Keratinocyte (primary cell): ENCODE measurements around the gene EPHA2. TPM values are rescaled to one million over a fixed set of nuclear protein-coding genes. Genes with fewer than 3 reads are reported as not detected.

Experiments
- DNase-seq: peaks from one replicate; pipeline ENCODE4 v3.0.0-alpha.2; 2011; ENCODE audit warnings: low read depth, missing footprints, low spot score
- FAIRE-seq: peaks from 2 replicates; lab custom pipeline; 2011; peaks lifted over from hg19 to GRCh38; lab: Jason Lieb, UNC
- H2AFZ ChIP-seq: 2 replicates; pipeline ENCODE4 v1.6.0; 2012; ENCODE audit warnings: low read length, control low read depth, inconsistent platforms; ENCODE audit not compliant: control insufficient read depth
- H3K27ac ChIP-seq: 2 replicates; pipeline ENCODE4 v1.5.1; 2011; ENCODE audit warnings: low read length; ENCODE audit not compliant: control insufficient read depth, insufficient read depth
- H3K27me3 ChIP-seq: 3 replicates; pipeline ENCODE4 v1.6.0; 2011; ENCODE audit warnings: low read length; ENCODE audit not compliant: control insufficient read depth, insufficient read depth; ENCODE audit errors: extremely low read depth
- H3K36me3 ChIP-seq, 2 experiments: 2 replicates in 1 of 2; 3 replicates in 1 of 2; pipeline ENCODE4 v1.5.1; 2011; ENCODE audit warnings: low read length in 2 of 2, mild to moderate bottlenecking in 1 of 2; ENCODE audit not compliant: control insufficient read depth in 2 of 2, insufficient read depth in 2 of 2; ENCODE audit errors: extremely low read depth in 1 of 2
- H3K4me1 ChIP-seq: 3 replicates; pipeline ENCODE4 v1.5.1; 2011; ENCODE audit warnings: low read length; ENCODE audit not compliant: control insufficient read depth, insufficient read depth; ENCODE audit errors: extremely low read depth
- H3K4me2 ChIP-seq: 3 replicates; pipeline ENCODE4 v1.6.0; 2011; ENCODE audit warnings: low read depth, low read length; ENCODE audit not compliant: control insufficient read depth, insufficient read depth; ENCODE audit errors: extremely low read depth
- H3K4me3 ChIP-seq, 3 experiments: fragments of 200-600 bp in 1 of 3; sonication (generic) in 1 of 3; 2 replicates in 2 of 3; 3 replicates in 1 of 3; pipeline ENCODE4 v1.5.1; 2011 to 2016; ENCODE audit warnings: low read length in 3 of 3, mild to moderate bottlenecking in 3 of 3, control low read depth in 2 of 3, inconsistent platforms in 1 of 3, low read depth in 1 of 3, mixed read lengths in 1 of 3, mixed run types in 1 of 3, moderate library complexity in 1 of 3; ENCODE audit not compliant: control insufficient read depth in 2 of 3, insufficient read depth in 2 of 3; ENCODE audit errors: extremely low read depth in 1 of 3
- H3K79me2 ChIP-seq: 2 replicates; pipeline ENCODE4 v1.6.0; 2012; ENCODE audit warnings: low read length; ENCODE audit not compliant: control insufficient read depth, insufficient read depth
- H3K9ac ChIP-seq: 3 replicates; pipeline ENCODE4 v1.6.0; 2011; ENCODE audit warnings: low read length; ENCODE audit not compliant: control insufficient read depth, insufficient read depth; ENCODE audit errors: extremely low read depth
- H3K9me1 ChIP-seq: 3 replicates; pipeline ENCODE4 v1.6.0; 2011; ENCODE audit warnings: low read length; ENCODE audit not compliant: control insufficient read depth, insufficient read depth; ENCODE audit errors: extremely low read depth
- H3K9me3 ChIP-seq: 2 replicates; pipeline ENCODE4 v1.5.1; 2012; ENCODE audit warnings: low read depth, low read length; ENCODE audit not compliant: control insufficient read depth
- H4K20me1 ChIP-seq: 3 replicates; pipeline ENCODE4 v1.6.0; 2011; ENCODE audit warnings: low read length; ENCODE audit not compliant: control insufficient read depth, insufficient read depth; ENCODE audit errors: extremely low read depth
- EZH2 ChIP-seq: IDR thresholded peaks from one replicate; pipeline ENCODE4 v1.6.1; 2012; ENCODE audit warnings: inconsistent platforms, mild to moderate bottlenecking, low read length, moderate library complexity
- dilution Hi-C: fragments of 300-500 bp; cut with MboI; formaldehyde crosslinking; loops from one replicate; pipeline ENCODE4 v1.7.0; 2020; ENCODE audit warnings: low sequenced_read_pairs; ENCODE audit not compliant: extremely low pct_ligation_motif_present
- polyA plus RNA-seq, 5 experiments: library from polyadenylated mRNA; depleted of rRNA in 3 of 5; stranded (reverse) in 3 of 5; stranded (forward) in 1 of 5; unstranded in 1 of 5; fragments of >200 nt; gene quantifications; 1 replicate in 1 of 5; 2 replicates in 3 of 5; 3 replicates in 1 of 5; pipeline versions ENCODE4 v1.2.1 to v1.2.3, GENCODE V29; 2011 to 2012; ENCODE audit warnings: missing spikeins in 2 of 5, low read depth in 1 of 5, low replicate concordance in 1 of 5
- TF ChIP-seq, protein P1 (sequence below), 3 experiments: IDR thresholded peaks in 1 of 3; conservative IDR thresholded peaks in 1 of 3; optimal IDR thresholded peaks in 1 of 3; 2 replicates in 2 of 3; 3 replicates in 1 of 3; pipeline versions ENCODE3 to v1.5.1; 2011; ENCODE audit warnings: low read length in 3 of 3, mild to moderate bottlenecking in 3 of 3, moderate library complexity in 2 of 3, control low read depth in 1 of 3, inconsistent platforms in 1 of 3; ENCODE audit not compliant: insufficient read depth in 2 of 3; ENCODE audit errors: extremely low read depth in 1 of 3

The EPHA2 gene
- polyA plus RNA-seq, 1 donor (not counting 4 experiments of a cell fraction or from before 2014, with no cell fraction given): 55.6 TPM

DNA sequence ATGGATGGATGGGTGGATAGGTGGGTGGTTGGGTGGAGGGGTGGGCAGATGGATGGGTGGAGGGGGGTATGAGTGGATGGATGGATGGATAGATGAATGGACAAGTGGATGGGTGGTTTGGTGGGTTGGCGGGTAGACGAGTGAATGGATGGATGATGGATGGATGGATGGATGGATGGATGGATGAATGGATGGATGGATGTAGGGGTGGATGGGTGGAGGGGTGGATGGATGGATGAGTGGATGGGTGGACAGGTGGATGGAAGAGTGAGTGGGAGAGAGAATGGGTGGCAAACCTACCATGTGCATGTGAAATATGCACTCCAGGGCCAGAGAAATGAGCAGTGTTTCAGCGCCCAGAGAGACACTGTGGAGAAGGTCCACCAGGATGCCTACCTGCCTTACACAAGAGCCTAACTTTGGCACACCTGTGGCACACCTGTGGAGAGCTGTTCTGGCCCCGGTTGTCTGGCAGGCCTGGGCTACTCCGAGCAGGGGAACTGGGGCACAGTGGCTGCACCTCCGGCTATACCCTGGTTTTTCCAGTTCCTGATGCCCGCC lies 12.8 kb downstream of the EPHA2 start:
- H3K9me1 ChIP-seq: peaks cover 15% of the 10 kb centered on the region
- dilution Hi-C loops: no loop called here
- no peak for TF ChIP-seq EZH2
- H3K27ac ChIP-seq: peak overlapping the region; percentile 77
- FAIRE-seq (no peak), DNase-seq (no peak)
- peaks cover 93% of the 10 kb centered on the region for H3K79me2 ChIP-seq
- peaks cover 91% of the 10 kb centered on the region for H3K4me1 ChIP-seq
- H3K36me3 ChIP-seq: peaks cover 32 to 84% of the 10 kb centered on the region in 2 experiments
- no peaks in the 10 kb centered on the region for H3K9me3 ChIP-seq
- no peaks in the 10 kb centered on the region for H3K27me3 ChIP-seq
- H3K4me2 ChIP-seq: peak overlapping the region; percentile 75
- H2AFZ ChIP-seq: no peak overlapping the region
- peaks cover 60% of the 10 kb centered on the region for H4K20me1 ChIP-seq
- H3K9ac ChIP-seq: peak overlapping the region; percentile 36
- no peak overlapping the region for H3K4me3 ChIP-seq

DNA sequence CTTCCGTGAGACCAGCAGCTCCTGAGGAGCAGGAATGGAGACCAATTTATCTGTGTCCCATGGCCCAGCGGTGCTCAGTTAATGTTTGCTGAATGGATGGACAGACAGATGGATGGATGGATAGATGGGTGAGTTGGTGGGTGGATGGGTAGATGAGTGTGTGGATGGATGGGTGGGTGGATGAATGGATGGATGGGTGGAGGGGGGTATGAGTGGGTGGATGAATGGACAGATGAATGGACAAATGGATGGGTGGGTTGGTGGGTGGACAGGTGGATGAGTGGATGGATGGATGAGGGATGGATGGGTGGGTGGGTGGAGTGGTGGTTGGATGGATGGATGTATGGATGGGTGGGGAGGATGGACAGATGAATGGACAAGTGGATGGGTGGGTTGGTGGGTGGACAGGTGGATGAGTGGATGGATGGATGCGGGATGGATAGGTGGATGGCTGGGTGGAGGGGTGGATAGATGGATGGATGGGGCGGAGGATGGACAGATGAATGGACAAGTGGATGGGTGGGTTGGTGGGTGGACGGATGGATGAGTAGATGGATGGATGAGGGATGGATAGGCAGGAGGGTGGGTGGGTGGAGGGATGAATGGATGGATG lies 13.4 kb downstream of the EPHA2 start:
- H3K4me1 ChIP-seq: peaks cover 85% of the 10 kb centered on the region
- TF ChIP-seq, protein P1, sequence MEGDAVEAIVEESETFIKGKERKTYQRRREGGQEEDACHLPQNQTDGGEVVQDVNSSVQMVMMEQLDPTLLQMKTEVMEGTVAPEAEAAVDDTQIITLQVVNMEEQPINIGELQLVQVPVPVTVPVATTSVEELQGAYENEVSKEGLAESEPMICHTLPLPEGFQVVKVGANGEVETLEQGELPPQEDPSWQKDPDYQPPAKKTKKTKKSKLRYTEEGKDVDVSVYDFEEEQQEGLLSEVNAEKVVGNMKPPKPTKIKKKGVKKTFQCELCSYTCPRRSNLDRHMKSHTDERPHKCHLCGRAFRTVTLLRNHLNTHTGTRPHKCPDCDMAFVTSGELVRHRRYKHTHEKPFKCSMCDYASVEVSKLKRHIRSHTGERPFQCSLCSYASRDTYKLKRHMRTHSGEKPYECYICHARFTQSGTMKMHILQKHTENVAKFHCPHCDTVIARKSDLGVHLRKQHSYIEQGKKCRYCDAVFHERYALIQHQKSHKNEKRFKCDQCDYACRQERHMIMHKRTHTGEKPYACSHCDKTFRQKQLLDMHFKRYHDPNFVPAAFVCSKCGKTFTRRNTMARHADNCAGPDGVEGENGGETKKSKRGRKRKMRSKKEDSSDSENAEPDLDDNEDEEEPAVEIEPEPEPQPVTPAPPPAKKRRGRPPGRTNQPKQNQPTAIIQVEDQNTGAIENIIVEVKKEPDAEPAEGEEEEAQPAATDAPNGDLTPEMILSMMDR (optimal IDR thresholded peaks at IDR 0.05 in 1 of 3, IDR thresholded peaks at IDR 0.05 in 1 of 3, conservative IDR thresholded peaks at IDR 0.05 in 1 of 3; ENCODE audit: extremely low read depth in 1 of 3, insufficient read depth in 2 of 3, low read length in 3 of 3): no peak
- TF ChIP-seq EZH2: no peak
- no peak overlapping the region for H2AFZ ChIP-seq
- peak overlapping the region; percentile 26 for H3K9ac ChIP-seq
- DNase-seq (no peak), FAIRE-seq (no peak)
- dilution Hi-C loops: no loop called here
- H4K20me1 ChIP-seq: peaks cover 59% of the 10 kb centered on the region
- no peaks in the 10 kb centered on the region for H3K9me3 ChIP-seq
- H3K27me3 ChIP-seq: no peaks in the 10 kb centered on the region
- peak overlapping the region in 1 of 3 experiments; percentile 44 for H3K4me3 ChIP-seq
- peak overlapping the region; percentile 67 for H3K4me2 ChIP-seq
- peak overlapping the region; percentile 56 for H3K27ac ChIP-seq
- H3K9me1 ChIP-seq: peaks cover 15% of the 10 kb centered on the region
- H3K36me3 ChIP-seq: peaks cover 38 to 84% of the 10 kb centered on the region in 2 experiments
- peaks cover 93% of the 10 kb centered on the region for H3K79me2 ChIP-seq
